Fibroblast of lung (primary cell): ENCODE results near the gene C10orf62. TPM values are rescaled to one million over a fixed set of nuclear protein-coding genes. Genes with fewer than 3 reads are reported as not detected.
"Not testable (repeated sequence)": the region's sequence is repeated elsewhere in the genome, so short reads cannot be mapped to it uniquely, and the experiment has no call there.

Source experiments
- DNase-seq, 2 donors: peaks; one replicate each; pipeline versions ENCODE4 v3.0.0 to v3.0.0-alpha.2; 2010; ENCODE audit warnings: low read depth in 2 of 2
- H2AFZ ChIP-seq: 2 replicates; pipeline ENCODE4 v1.5.1; 2012; ENCODE audit warnings: low read length, control low read depth, inconsistent platforms
- H3K27ac ChIP-seq: 2 replicates; pipeline ENCODE4 v1.5.1; 2011; ENCODE audit warnings: low read length, control low read depth; ENCODE audit not compliant: insufficient read depth
- H3K27me3 ChIP-seq: 2 replicates; pipeline ENCODE4 v1.5.1; 2011; ENCODE audit warnings: mild to moderate bottlenecking, low read length; ENCODE audit not compliant: control insufficient read depth, insufficient read depth
- H3K36me3 ChIP-seq: 2 replicates; pipeline ENCODE4 v1.5.1; 2011; ENCODE audit warnings: low read length; ENCODE audit not compliant: control insufficient read depth, insufficient read depth
- H3K4me1 ChIP-seq: 2 replicates; pipeline ENCODE4 v1.5.1; 2011; ENCODE audit warnings: low read length; ENCODE audit not compliant: control insufficient read depth, insufficient read depth; ENCODE audit errors: extremely low read depth
- H3K4me2 ChIP-seq: 2 replicates; pipeline ENCODE4 v1.5.1; 2011; ENCODE audit warnings: low read length, control low read depth; ENCODE audit not compliant: insufficient read depth; ENCODE audit errors: extremely low read depth
- H3K4me3 ChIP-seq, 4 experiments: fragments of 200-600 bp in 1 of 4; sonication (generic) in 1 of 4; replicated peaks in 1 of 4; 2 replicates each; pipeline ENCODE4 v1.5.1; 2011 to 2016; ENCODE audit warnings: low read length in 4 of 4, low read depth in 3 of 4, mild to moderate bottlenecking in 3 of 4, control low read depth in 2 of 4, inconsistent platforms in 1 of 4, mixed read lengths in 1 of 4; ENCODE audit not compliant: insufficient read depth in 1 of 4; ENCODE audit errors: control extremely low read depth in 1 of 4
- H3K79me2 ChIP-seq: 2 replicates; pipeline ENCODE4 v1.5.1; 2012; ENCODE audit warnings: mild to moderate bottlenecking, low read length, inconsistent platforms; ENCODE audit not compliant: control insufficient read depth, insufficient read depth
- H3K9ac ChIP-seq: 2 replicates; pipeline ENCODE4 v1.5.1; 2011; ENCODE audit warnings: mild to moderate bottlenecking, low read length, control low read depth; ENCODE audit not compliant: insufficient read depth
- H3K9me3 ChIP-seq: 2 replicates; pipeline ENCODE4 v1.5.1; 2012; ENCODE audit warnings: low read depth, low read length; ENCODE audit not compliant: control insufficient read depth, insufficient read depth
- H4K20me1 ChIP-seq: 2 replicates; pipeline ENCODE4 v1.5.1; 2011; ENCODE audit warnings: low read length; ENCODE audit not compliant: control insufficient read depth, insufficient read depth; ENCODE audit errors: extremely low read depth
- EZH2 ChIP-seq: IDR thresholded peaks from 2 replicates; pipeline ENCODE4 v1.5.1; 2012; ENCODE audit warnings: low read length, control low read depth, mild to moderate bottlenecking; ENCODE audit errors: missing control alignments
- polyA plus RNA-seq, 2 donors: library from polyadenylated mRNA; depleted of rRNA in 1 of 2; stranded (reverse) in 1 of 2; unstranded in 1 of 2; fragments of >200 nt; gene quantifications; 2 replicates each; pipeline ENCODE4 v1.2.1, GENCODE V29; 2011 to 2012; ENCODE audit warnings: missing spikeins in 1 of 2
- total RNA-seq: library from RNA; depleted of rRNA; stranded (reverse); fragments of >200 nt; gene quantifications from 2 replicates; pipeline ENCODE4 v1.2.1, GENCODE V29; 2014
- TF ChIP-seq, protein P1 (sequence below), 2 donors: IDR thresholded peaks in 1 of 2; conservative IDR thresholded peaks in 1 of 2; 1 replicate in 1 of 2; 2 replicates in 1 of 2; pipeline ENCODE4 v1.5.1; 2011 to 2012; ENCODE audit warnings: low read length in 2 of 2, control low read depth in 1 of 2, inconsistent platforms in 1 of 2, low read depth in 1 of 2, mild to moderate bottlenecking in 1 of 2

The C10orf62 gene
- total and polyA plus RNA-seq, 2 donors (not counting 1 experiment from before 2014, with no cell fraction given) = not detected

DNA sequence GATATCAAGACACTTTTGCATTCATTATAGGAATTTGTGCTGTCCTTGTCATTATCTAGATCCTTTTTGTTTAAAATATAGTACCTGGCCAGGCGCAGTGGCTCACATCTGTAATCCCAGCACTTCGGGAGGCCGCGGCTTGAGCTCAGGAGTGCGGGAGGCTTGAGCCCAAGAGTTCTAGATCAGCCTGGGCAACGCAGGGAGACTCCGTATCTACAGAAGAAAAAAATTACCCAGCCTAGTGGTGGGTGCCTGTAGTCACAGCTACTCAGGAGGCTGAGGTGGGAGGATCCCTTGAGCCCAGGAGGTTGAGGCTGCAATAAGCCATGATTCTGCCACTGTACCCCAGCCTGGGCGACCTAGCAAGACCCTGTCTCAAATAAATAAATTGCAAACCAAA is 44.4 kb downstream of the C10orf62 start:
- no peaks in the 10 kb centered on the region for H3K79me2 ChIP-seq
- no peak overlapping the region for H3K9ac ChIP-seq
- no peak overlapping the region for H3K27ac ChIP-seq
- no peaks in the 10 kb centered on the region for H3K9me3 ChIP-seq
- H3K36me3 ChIP-seq = no peaks in the 10 kb centered on the region
- H3K4me1 ChIP-seq = peaks cover 5% of the 10 kb centered on the region
- DNase-seq = no peak
- H3K4me2 ChIP-seq = peak overlapping the region; percentile 97
- peak overlapping the region in 3 of 4 experiments; percentile 78 to 95 (median 92) for H3K4me3 ChIP-seq
- H3K27me3 ChIP-seq = no peaks in the 10 kb centered on the region
- H4K20me1 ChIP-seq = no peaks in the 10 kb centered on the region
- no peak for TF ChIP-seq EZH2
- TF ChIP-seq, protein P1, sequence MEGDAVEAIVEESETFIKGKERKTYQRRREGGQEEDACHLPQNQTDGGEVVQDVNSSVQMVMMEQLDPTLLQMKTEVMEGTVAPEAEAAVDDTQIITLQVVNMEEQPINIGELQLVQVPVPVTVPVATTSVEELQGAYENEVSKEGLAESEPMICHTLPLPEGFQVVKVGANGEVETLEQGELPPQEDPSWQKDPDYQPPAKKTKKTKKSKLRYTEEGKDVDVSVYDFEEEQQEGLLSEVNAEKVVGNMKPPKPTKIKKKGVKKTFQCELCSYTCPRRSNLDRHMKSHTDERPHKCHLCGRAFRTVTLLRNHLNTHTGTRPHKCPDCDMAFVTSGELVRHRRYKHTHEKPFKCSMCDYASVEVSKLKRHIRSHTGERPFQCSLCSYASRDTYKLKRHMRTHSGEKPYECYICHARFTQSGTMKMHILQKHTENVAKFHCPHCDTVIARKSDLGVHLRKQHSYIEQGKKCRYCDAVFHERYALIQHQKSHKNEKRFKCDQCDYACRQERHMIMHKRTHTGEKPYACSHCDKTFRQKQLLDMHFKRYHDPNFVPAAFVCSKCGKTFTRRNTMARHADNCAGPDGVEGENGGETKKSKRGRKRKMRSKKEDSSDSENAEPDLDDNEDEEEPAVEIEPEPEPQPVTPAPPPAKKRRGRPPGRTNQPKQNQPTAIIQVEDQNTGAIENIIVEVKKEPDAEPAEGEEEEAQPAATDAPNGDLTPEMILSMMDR (conservative IDR thresholded peaks at IDR 0.05 in 1 of 2, IDR thresholded peaks at IDR 0.05 in 1 of 2; ENCODE audit: low read depth in 1 of 2, low read length in 2 of 2) = no peak
- H2AFZ ChIP-seq = peak overlapping the region; percentile 82

DNA sequence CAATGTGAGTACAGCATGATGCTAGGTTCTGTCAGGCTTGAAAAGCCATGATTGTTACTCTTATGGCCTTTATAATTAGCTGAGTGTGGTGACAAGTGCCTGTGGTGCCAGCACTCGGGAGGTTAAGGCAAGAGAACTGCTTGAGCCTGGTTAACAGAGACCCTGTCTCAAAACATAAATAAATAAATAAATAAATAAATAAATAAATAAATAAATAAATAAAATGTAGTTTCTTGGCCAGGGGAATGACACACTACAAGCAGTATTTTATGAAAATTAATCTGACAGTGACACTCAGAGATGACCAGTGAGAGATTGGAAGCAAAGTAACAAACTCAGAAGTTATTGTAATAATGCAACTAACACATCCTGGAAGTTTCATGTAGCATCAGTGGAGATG is 46.1 kb downstream of the C10orf62 start:
- Histone ChIP-seq H3K4me1 (peaks cover 5% of the 10 kb centered on the region), H3K36me3 (no peaks in the 10 kb centered on the region), H3K27ac (no peak overlapping the region), H4K20me1 (no peaks in the 10 kb centered on the region), H3K79me2 (no peaks in the 10 kb centered on the region), H3K27me3 (no peaks in the 10 kb centered on the region), H3K4me2 (no peak overlapping the region), H3K9ac (no peak overlapping the region), H3K4me3 (no peak overlapping the region), H2AFZ (no peak overlapping the region), H3K9me3 (no peaks in the 10 kb centered on the region)
- TF ChIP-seq EZH2 = no peak
- TF ChIP-seq, protein P1 (conservative IDR thresholded peaks at IDR 0.05 in 1 of 2, IDR thresholded peaks at IDR 0.05 in 1 of 2; ENCODE audit: low read depth in 1 of 2, low read length in 2 of 2) = no peak
- no peak for DNase-seq

DNA sequence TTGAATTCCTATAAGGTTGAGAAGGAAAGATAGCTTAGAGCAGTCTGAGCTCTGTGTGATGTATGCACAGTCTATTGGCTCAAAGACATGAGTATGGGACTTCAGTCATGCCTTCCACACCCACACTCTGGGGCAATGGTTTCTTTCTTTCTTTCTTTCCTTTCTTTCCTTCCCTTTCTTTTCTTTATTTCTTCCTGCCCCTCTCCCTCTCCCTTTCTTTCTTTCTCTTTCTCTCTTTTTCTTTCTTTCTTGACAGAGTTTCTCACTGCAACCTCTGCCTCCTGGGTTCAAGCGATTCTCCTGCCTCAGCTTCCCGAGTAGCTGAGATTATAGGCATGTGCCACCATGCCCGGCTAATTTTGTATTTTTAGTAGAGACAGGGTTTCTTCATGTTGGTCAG is 49.6 kb downstream of the C10orf62 start:
- not testable (repeated sequence) for DNase-seq, H3K36me3 ChIP-seq, H3K9ac ChIP-seq, H3K27ac ChIP-seq, H2AFZ ChIP-seq, H3K27me3 ChIP-seq, H3K4me1 ChIP-seq, H3K4me2 ChIP-seq, H4K20me1 ChIP-seq, H3K4me3 ChIP-seq, H3K9me3 ChIP-seq
- H3K79me2 ChIP-seq = peaks cover 30% of the 10 kb centered on the region
